Left lobe of liver (tissue), 1 donor: Measurements from ENCODE around the gene MOG. TPM values are rescaled to one million over a fixed set of nuclear protein-coding genes. Genes with fewer than 3 reads are reported as not detected.

Source experiments
- total RNA-seq: library from RNA; stranded (reverse); gene quantifications from one replicate; pipeline ENCODE4 v1.2.1, GENCODE V29; 2021
- donor health status: DM: no; HTN: yes; CAD: no.

MOG gene
- total RNA-seq, 1 donor from 2014 or later, result not detected

Other genes with a start within 250 kb of the MOG start
- gene OR12D1, start 242.2 kb upstream of the MOG start, total RNA-seq, result not detected
- not detected for gene OR10C1, start 217.8 kb upstream of the MOG start, total RNA-seq
- not detected for gene OR11A1, start 200.0 kb upstream of the MOG start, total RNA-seq
- gene OR2H1, start 199.9 kb upstream of the MOG start, total RNA-seq, result not detected
- not detected for gene MAS1L, start 169.1 kb upstream of the MOG start, total RNA-seq
- gene UBD, start 97.4 kb upstream of the MOG start, total RNA-seq, result 0.93 TPM
- not detected for gene OR2H2, start 72.0 kb upstream of the MOG start, total RNA-seq
- gene GABBR1, start 23.9 kb upstream of the MOG start, total RNA-seq, result 3.0 TPM
- not detected for gene ZFP57, start 24.1 kb downstream of the MOG start, total RNA-seq
- gene HLA-F, start 66.3 kb downstream of the MOG start, total RNA-seq, result 30.6 TPM
- not detected for gene HLA-G, start 170.7 kb downstream of the MOG start, total RNA-seq